MCF 10A (cell line): ENCODE results near the gene FBXO40. TPM values are rescaled to one million over a fixed set of nuclear protein-coding genes. Genes with fewer than 3 reads are reported as not detected.

Source experiments
- BruUV-seq: library from RNA; stranded (reverse); fragments of 400-500 nt; replicated peaks from 2 replicates; lab custom pipeline; 2021; lab: Mats Ljungman, UMichigan
- CTCF ChIA-PET: fragments of 300-600 bp; sonication (Branson Sonifier 250); formaldehyde crosslinking; extraction: SDS; loops from one replicate; lab custom pipeline; 2021; ENCODE audit warnings: antibody characterized with exemption, inconsistent platforms; lab: Yijun Ruan, JAX
- POLR2A ChIA-PET: fragments of 300-600, 350-650 bp; sonication (Branson Sonifier 250); formaldehyde crosslinking; extraction: SDS; loops from one replicate; lab custom pipeline; 2020; ENCODE audit warnings: antibody characterized with exemption, inconsistent platforms; lab: Yijun Ruan, JAX
- DNase-seq: peaks from one replicate; pipeline ENCODE4 v3.0.0-alpha.2; 2018; ENCODE audit not compliant: unreplicated experiment
- H3K27ac Mint-ChIP-seq: one replicate; pipeline ENCODE4 v1.8.0; 2022; ENCODE audit warnings: mild to moderate bottlenecking, low read depth, mixed read lengths; ENCODE audit not compliant: unreplicated experiment
- H3K27me3 Mint-ChIP-seq: one replicate; pipeline ENCODE4 v1.8.0; 2022; ENCODE audit warnings: mixed read lengths; ENCODE audit not compliant: insufficient read depth, unreplicated experiment
- H3K36me3 Mint-ChIP-seq: one replicate; pipeline ENCODE4 v1.8.0; 2022; ENCODE audit warnings: mild to moderate bottlenecking, moderate library complexity, mixed read lengths; ENCODE audit not compliant: insufficient read depth, unreplicated experiment
- H3K4me1 Mint-ChIP-seq: one replicate; pipeline ENCODE4 v1.8.0; 2022; ENCODE audit warnings: mixed read lengths; ENCODE audit not compliant: insufficient read depth, unreplicated experiment
- H3K4me3 Mint-ChIP-seq: one replicate; pipeline ENCODE4 v1.8.0; 2022; ENCODE audit warnings: mild to moderate bottlenecking, moderate library complexity, mixed read lengths; ENCODE audit not compliant: unreplicated experiment
- H3K9me3 Mint-ChIP-seq: one replicate; pipeline ENCODE4 v1.8.0; 2022; ENCODE audit warnings: mixed read lengths; ENCODE audit not compliant: unreplicated experiment
- CTCF ChIP-seq: fragments of 200-600 bp; IDR thresholded peaks from one replicate; pipeline ENCODE4 v1.8.0; 2022; ENCODE audit warnings: antibody characterized with exemption, mild to moderate bottlenecking; ENCODE audit not compliant: unreplicated experiment
- intact Hi-C: fragments of 100-400 bp; cut with micrococcal nuclease; formaldehyde crosslinking; loops from 2 replicates; pipeline ENCODE4 v1.14.1; 2022
- total RNA-seq: library from RNA; stranded (reverse); gene quantifications from 2 replicates; pipeline ENCODE4 v1.2.3, GENCODE V29; 2022

Gene FBXO40
- total RNA-seq, 1 experiment from 2014 or later: not detected

GRCh38 chr3:121660356-121661171 is 67.4 kb downstream of the FBXO40 start, which contains the start of gene HCLS1:
Gene HCLS1 (minus strand): TSS chr3:121660903. CDS start chr3:121658347, 2,556 bp downstream.
- Mint-ChIP-seq H3K27me3 (no peaks in the 10 kb centered on the region), H3K27ac (peak within 1 kb of the TSS; percentile 62), H3K4me3 (no peak within 1 kb of the TSS), H3K9me3 (no peaks in the 10 kb centered on the region), H3K4me1 (no peaks in the 10 kb centered on the region), H3K36me3 (peaks cover 44% of the 10 kb centered on the region)
- ChIA-PET POLR2A (interaction anchor here (1.9 kb wide), 1 partner anchor 11 kb away, joined by 8 read pairs; no protein-coding TSS in a partner anchor), CTCF (no interaction called here)
- DNase-seq: no peak
- intact Hi-C loops: no loop called here
- no TSS peak for BruUV-seq
- TF ChIP-seq CTCF: no peak

- H3K9me3 Mint-ChIP-seq: no peaks in the 10 kb centered on the region
- H3K4me3 Mint-ChIP-seq: no peak overlapping the region
- peak overlapping the region; percentile 62 for H3K27ac Mint-ChIP-seq
- CTCF ChIA-PET: interaction anchor here (0.6 kb wide), 2 partner anchors 71 to 111 kb away, joined by 3 read pairs; no protein-coding TSS in a partner anchor
- H3K36me3 Mint-ChIP-seq: peaks cover 53% of the 10 kb centered on the region
- no peaks in the 10 kb centered on the region for H3K4me1 Mint-ChIP-seq
- POLR2A ChIA-PET: no interaction called here
- no peaks in the 10 kb centered on the region for H3K27me3 Mint-ChIP-seq
- DNase-seq: no peak
- no TSS peak for BruUV-seq
- intact Hi-C loops: no loop called here
- TF ChIP-seq CTCF: no peak
Observed at GRCh38 chr3:121661376-121661775, 68.2 kb downstream of the FBXO40 start.

- BruUV-seq: no TSS peak
- no peak overlapping the region for H3K27ac Mint-ChIP-seq
- no peaks in the 10 kb centered on the region for H3K27me3 Mint-ChIP-seq
- POLR2A ChIA-PET: no interaction called here
- H3K4me1 Mint-ChIP-seq: no peaks in the 10 kb centered on the region
- intact Hi-C loops: no loop called here
- no peak for DNase-seq
- no peak for TF ChIP-seq CTCF
- peaks cover 66% of the 10 kb centered on the region for H3K36me3 Mint-ChIP-seq
- H3K4me3 Mint-ChIP-seq: no peak overlapping the region
- CTCF ChIA-PET: interaction anchor here (0.6 kb wide), 1 partner anchor 1172 kb away, joined by 3 read pairs; no protein-coding TSS in a partner anchor
- H3K9me3 Mint-ChIP-seq: no peaks in the 10 kb centered on the region
Observed at GRCh38 chr3:121662742-121663141, 69.6 kb downstream of the FBXO40 start.

GRCh38 chr3:121663171-121663847 is 70.1 kb downstream of the FBXO40 start:
- ChIA-PET CTCF (no interaction called here), POLR2A (no interaction called here)
- Mint-ChIP-seq H3K27ac (no peak overlapping the region), H3K4me3 (no peak overlapping the region), H3K36me3 (peaks cover 72% of the 10 kb centered on the region), H3K9me3 (no peaks in the 10 kb centered on the region), H3K27me3 (no peaks in the 10 kb centered on the region), H3K4me1 (no peaks in the 10 kb centered on the region)
- TF ChIP-seq CTCF: no peak
- no TSS peak for BruUV-seq
- DNase-seq: no peak
- intact Hi-C loops: no loop called here
